ENCODE data around the gene CROCC2.

The CROCC2 gene

GRCh38 chr2:240991378-240992263 is 85.5 kb downstream of the CROCC2 start:
- DNase-seq: no peak

GRCh38 chr2:240992572-240993291 is 86.6 kb downstream of the CROCC2 start:
- DNase-seq: no peak

- no peak for DNase-seq
Measured at GRCh38 chr2:240993446-240994170, 87.5 kb downstream of the CROCC2 start.

GRCh38 chr2:240994171-240994896 is 88.2 kb downstream of the CROCC2 start:
- no peak for DNase-seq

DNA sequence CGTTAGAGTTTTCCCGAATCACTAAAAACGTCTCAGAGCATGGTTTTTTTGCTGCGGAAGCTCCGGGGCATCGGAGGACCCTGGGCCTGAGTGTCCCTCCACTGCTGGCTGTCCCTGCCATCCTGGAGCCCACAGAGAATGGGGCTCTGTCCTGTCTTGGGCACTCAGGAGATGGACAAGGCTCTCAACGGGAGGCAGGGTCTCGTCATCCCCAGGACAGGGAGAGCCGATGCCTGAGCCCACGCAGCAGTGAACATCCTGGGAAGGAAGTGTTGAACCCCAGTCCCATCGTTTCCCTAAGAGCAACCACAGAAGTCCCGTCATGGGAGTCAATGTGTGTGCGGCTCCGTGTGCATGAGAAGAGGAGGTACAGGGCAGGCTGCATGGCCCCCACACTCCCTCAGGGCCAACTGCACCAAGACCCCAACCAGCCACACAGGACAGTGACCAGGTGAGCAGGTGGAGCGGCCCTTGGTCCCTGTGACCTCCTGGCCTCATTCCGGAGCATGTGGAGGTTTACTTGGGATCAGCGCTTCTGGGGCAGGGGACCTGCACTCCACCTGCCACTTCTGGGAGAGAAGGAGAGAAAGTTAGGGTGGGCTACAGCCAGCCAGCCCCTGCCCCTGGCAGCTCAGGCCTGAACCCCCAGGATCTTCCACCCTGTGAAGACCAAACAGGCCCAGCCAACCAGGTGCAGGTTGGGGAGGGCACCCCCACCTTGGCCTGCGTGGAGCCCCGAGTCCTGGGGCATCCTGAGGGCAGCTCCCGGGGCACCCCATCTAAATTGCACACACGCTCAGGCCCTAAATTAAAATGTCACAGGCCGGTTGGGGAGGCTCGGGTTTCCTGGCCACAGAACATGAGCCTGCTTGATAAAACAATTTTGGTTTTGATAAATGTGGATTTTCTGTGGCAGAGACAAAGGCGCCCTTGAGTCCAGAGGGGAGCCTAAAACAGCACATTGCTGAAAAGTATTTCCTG is 89.2 kb downstream of the CROCC2 start:
- DNase-seq: no peak

GRCh38 chr2:240996161-240996833 is 90.2 kb downstream of the CROCC2 start:
- no peak for DNase-seq

- no peak for DNase-seq
Measured at GRCh38 chr2:240996834-240997140, 90.7 kb downstream of the CROCC2 start.

GRCh38 chr2:240997141-240997855 is 91.2 kb downstream of the CROCC2 start:
- DNase-seq: no peak

GRCh38 chr2:240997856-240998705 is 91.9 kb downstream of the CROCC2 start, which contains the start of gene SNED1:
Gene SNED1, plus strand, starts transcription at chr2:240998618. Its CDS starts 220 bp downstream, at chr2:240998838.
- peak; percentile 16 for DNase-seq

DNA sequence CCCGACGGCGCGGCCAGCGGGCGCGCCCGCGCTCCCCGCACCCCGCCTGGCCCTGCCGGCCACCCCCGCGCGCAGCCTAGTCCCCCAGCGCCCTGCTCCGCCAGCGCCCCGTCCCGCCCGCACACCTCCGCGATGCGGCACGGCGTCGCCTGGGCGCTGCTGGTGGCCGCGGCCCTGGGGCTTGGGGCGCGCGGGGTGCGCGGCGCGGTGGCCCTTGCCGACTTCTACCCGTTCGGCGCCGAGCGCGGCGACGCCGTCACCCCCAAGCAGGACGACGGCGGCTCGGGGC is 92.5 kb downstream of the CROCC2 start:
- DNase-seq: no peak

DNA sequence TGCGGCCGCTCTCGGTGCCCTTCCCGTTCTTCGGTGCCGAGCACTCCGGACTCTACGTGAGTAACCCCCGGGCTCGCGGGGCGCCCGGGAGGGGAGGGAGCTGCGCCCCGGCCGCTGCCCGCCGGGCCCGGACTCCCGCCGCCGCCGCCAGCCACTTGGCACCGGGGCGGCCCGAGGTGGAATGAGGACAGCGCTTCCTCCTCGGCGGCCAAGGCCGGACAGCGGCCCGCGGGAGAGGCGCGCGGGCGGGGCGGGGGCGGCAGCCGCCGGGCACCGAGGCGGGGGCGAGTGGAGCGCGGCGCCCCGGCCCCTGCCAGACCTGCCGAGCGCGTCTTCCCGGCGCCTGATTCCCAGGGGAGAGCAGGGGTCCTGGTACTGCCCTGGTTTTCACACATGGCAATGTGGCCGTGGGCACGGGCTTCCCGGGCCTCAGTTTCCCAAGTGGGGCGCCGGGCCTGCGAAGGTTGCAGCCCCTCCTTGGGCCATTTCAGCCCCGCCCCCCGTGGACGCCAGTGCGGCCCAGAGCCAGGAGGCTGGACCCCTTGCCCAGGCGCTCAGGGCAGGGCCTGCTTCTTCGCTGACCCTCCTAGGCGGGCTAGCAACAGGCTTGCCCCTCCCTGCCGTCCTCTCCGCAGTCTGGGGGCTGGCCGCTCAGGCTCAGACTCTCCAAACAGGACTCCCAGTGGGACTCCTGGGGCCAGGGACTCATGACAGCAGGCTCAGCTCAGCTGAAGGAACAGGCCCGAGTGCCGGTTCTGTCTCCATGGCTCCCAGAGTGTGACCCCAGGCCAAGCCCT is 93.1 kb downstream of the CROCC2 start:
- no peak for DNase-seq

- no peak for DNase-seq
Measured at GRCh38 chr2:240999873-241000541, 93.9 kb downstream of the CROCC2 start.

DNA sequence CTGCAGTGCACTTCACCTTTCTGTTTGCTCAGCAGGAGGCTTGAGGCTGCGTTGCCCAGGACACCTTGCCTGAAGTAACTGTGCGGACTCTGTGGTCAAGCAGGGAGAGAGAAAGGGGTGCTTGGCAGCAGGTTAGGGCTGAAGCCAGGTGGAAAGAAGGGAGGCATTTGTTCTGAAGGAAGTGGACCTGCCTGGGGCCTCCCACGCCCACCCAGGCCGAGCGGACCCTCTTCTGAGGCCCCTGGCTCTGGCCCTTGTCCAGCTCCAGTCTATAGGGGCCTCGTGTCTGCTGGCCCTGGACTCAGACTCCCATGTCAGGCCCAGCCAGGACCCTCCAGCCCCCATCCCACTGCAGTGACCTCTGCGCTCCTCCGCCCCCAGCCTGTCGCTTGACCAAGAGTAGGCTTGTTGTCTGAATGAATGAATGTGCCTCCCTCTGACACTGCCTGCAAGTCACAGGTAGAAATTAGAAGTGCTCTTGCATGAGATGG is 94.7 kb downstream of the CROCC2 start:
- no peak for DNase-seq

GRCh38 chr2:241001413-241002274 is 95.5 kb downstream of the CROCC2 start:
- DNase-seq: no peak

DNA sequence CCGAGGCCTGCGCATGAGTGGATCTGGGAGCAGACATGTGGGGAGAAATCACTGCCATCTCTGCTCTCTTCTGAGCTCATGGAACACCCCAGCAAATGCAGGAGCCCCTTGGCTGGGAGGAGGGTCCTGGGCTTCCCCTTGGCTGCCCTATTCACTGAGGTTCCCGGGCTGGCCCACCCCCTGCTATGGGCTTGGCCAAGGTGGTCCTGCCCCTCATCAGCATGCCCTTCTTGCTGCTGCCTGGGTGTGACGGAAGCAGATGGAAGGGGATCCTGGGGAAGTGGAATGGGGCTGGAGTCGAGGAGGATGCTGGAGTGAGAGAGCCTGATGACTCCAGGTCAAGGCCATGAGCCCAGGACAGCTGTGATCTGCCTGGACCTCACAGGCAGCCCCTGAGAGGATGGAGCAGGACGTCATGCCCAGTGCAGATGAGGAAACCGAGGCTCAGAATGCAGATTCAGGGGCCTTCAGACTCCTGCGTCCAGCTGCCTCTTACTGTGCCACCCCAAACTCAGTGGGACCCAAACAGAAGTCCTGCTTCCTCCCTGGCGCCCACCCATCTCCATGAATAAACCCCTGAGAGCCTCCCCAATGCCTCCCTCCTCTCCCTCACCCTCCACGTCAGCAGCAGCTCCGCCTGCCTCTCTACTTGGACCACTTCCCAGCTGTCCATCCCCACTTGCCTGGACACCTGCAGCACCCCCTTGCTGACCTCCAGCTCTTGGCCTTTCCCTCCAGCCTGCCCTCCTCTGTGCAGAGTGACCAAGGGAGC is 96.3 kb downstream of the CROCC2 start:
- no peak for DNase-seq

- no peak for DNase-seq
Measured at GRCh38 chr2:241003047-241003360, 96.9 kb downstream of the CROCC2 start.
